IMR-90 (cell line): ENCODE data around the gene GYPB. TPM values are rescaled to one million over a fixed set of nuclear protein-coding genes. Genes with fewer than 3 reads are reported as not detected.
"Not testable (repeated sequence)": the region's sequence is repeated elsewhere in the genome, so short reads cannot be mapped to it uniquely, and the experiment has no call there.

Experiments
- ATAC-seq: fragments of 200-7000 bp; cut with Tn5 transposase; 2 replicates; pipeline ENCODE4 v1.9.1; 2020; ENCODE audit warnings: low read depth, mild to moderate bottlenecking, moderate library complexity
- BruUV-seq: library from RNA; stranded (reverse); fragments of 400-500 nt; replicated peaks from 2 replicates; lab custom pipeline; 2021; lab: Mats Ljungman, UMichigan
- CTCF ChIA-PET: fragments of 300-600 bp; formaldehyde crosslinking; extraction: SDS; loops from one replicate; lab custom pipeline; 2021; ENCODE audit warnings: antibody characterized with exemption; lab: Yijun Ruan, JAX
- POLR2A ChIA-PET: fragments of 300-600 bp; sonication (Branson Sonifier 250); formaldehyde crosslinking; loops from one replicate; lab custom pipeline; 2022; ENCODE audit warnings: antibody characterized with exemption; ENCODE audit not compliant: unreplicated experiment; lab: Charles Lee
- DNase-seq: peaks from one replicate; pipeline ENCODE4 v3.0.0; 2013
- H2AFZ ChIP-seq: replicated peaks from 2 replicates; pipeline ENCODE3; 2013; ENCODE audit warnings: low read length, mild to moderate bottlenecking; ENCODE audit not compliant: poor library complexity
- H2AK5ac ChIP-seq: 2 replicates; pipeline ENCODE4 v1.6.1; 2013; ENCODE audit warnings: low read depth, low read length, inconsistent platforms
- H2AK9ac ChIP-seq: replicated peaks from 2 replicates; pipeline ENCODE3; 2013; ENCODE audit warnings: mild to moderate bottlenecking, low read depth, low read length, moderate library complexity; ENCODE audit not compliant: poor library complexity
- H2BK120ac ChIP-seq: 2 replicates; pipeline ENCODE4 v1.6.1; 2013; ENCODE audit warnings: low read depth, low read length, inconsistent platforms
- H2BK15ac ChIP-seq: 3 replicates; pipeline ENCODE4 v1.6.1; 2013; ENCODE audit warnings: low read depth, low read length, inconsistent platforms
- H2BK20ac ChIP-seq: 2 replicates; pipeline ENCODE4 v1.6.1; 2013; ENCODE audit warnings: low read depth, mild to moderate bottlenecking, inconsistent platforms, low read length, moderate library complexity
- H2BK5ac ChIP-seq: 2 replicates; pipeline ENCODE4 v1.6.1; 2013; ENCODE audit warnings: mild to moderate bottlenecking, low read depth, low read length, inconsistent platforms; ENCODE audit not compliant: poor library complexity, severe bottlenecking
- H3K14ac ChIP-seq: replicated peaks from 2 replicates; pipeline ENCODE4 v1.6.1; 2013; ENCODE audit warnings: low read depth, low read length, inconsistent platforms
- H3K18ac ChIP-seq: 2 replicates; pipeline ENCODE4 v1.6.1; 2013; ENCODE audit warnings: low read depth, low read length, control low read depth
- H3K23ac ChIP-seq: 2 replicates; pipeline ENCODE4 v1.6.1; 2013; ENCODE audit warnings: low read depth, low read length, inconsistent platforms
- H3K27ac ChIP-seq: 2 replicates; pipeline ENCODE4 v1.5.1; 2013; ENCODE audit warnings: mild to moderate bottlenecking, control low read depth, low read length; ENCODE audit not compliant: insufficient read depth
- H3K27me3 ChIP-seq: 2 replicates; pipeline ENCODE4 v1.6.1; 2013; ENCODE audit warnings: low read length; ENCODE audit not compliant: control insufficient read depth, insufficient read depth
- H3K36me3 ChIP-seq: 2 replicates; pipeline ENCODE4 v1.6.1; 2013; ENCODE audit warnings: low read length, mixed read lengths; ENCODE audit not compliant: control insufficient read depth, insufficient read depth
- H3K4ac ChIP-seq: 2 replicates; pipeline ENCODE4 v1.6.1; 2013; ENCODE audit warnings: low read depth, low read length, inconsistent platforms
- H3K4me1 ChIP-seq: 2 replicates; pipeline ENCODE4 v1.6.1; 2013; ENCODE audit warnings: low read length, mixed read lengths; ENCODE audit not compliant: control insufficient read depth, insufficient read depth
- H3K4me2 ChIP-seq: 2 replicates; pipeline ENCODE4 v1.6.1; 2013; ENCODE audit warnings: low read depth, mild to moderate bottlenecking, control low read depth, low read length, moderate library complexity
- H3K4me3 ChIP-seq: 2 replicates; pipeline ENCODE4 v1.5.1; 2013; ENCODE audit warnings: low read depth, mild to moderate bottlenecking, control low read depth, low read length, moderate library complexity; ENCODE audit not compliant: insufficient read depth
- H3K56ac ChIP-seq: 2 replicates; pipeline ENCODE4 v1.6.1; 2013; ENCODE audit warnings: low read length, inconsistent platforms; ENCODE audit not compliant: insufficient read depth; ENCODE audit errors: extremely low read depth
- H3K79me1 ChIP-seq, 2 experiments: 2 replicates each; pipeline ENCODE4 v1.6.1; 2013; ENCODE audit warnings: low read length in 2 of 2, inconsistent platforms in 1 of 2, low read depth in 1 of 2
- H3K9ac ChIP-seq: 2 replicates; pipeline ENCODE4 v1.6.1; 2013; ENCODE audit warnings: low read depth, low read length, control low read depth
- H3K9me1 ChIP-seq: 2 replicates; pipeline ENCODE4 v1.6.1; 2013; ENCODE audit warnings: low read length, inconsistent platforms; ENCODE audit not compliant: insufficient read depth
- H3K9me3 ChIP-seq: 2 replicates; pipeline ENCODE4 v1.6.1; 2013; ENCODE audit warnings: low read length; ENCODE audit not compliant: control insufficient read depth, insufficient read depth
- H4K20me1 ChIP-seq: 2 replicates; pipeline ENCODE4 v1.6.1; 2013; ENCODE audit warnings: low read length, inconsistent platforms; ENCODE audit not compliant: insufficient read depth
- H4K5ac ChIP-seq: 2 replicates; pipeline ENCODE4 v1.6.1; 2013; ENCODE audit warnings: mild to moderate bottlenecking, low read depth, low read length, control low read depth
- H4K8ac ChIP-seq, 2 experiments: 2 replicates each; pipeline ENCODE4 v1.6.1; 2013; ENCODE audit warnings: low read depth in 2 of 2, low read length in 2 of 2, control low read depth in 1 of 2, inconsistent platforms in 1 of 2
- H4K91ac ChIP-seq: 2 replicates; pipeline ENCODE4 v1.6.1; 2013; ENCODE audit warnings: low read depth, low read length, inconsistent platforms; ENCODE audit not compliant: insufficient read depth
- WGBS, 2 experiments: methylation state at CpG; one replicate each; pipeline versions ENCODE4 v1.1.5 to v1.1.7; 2013; ENCODE audit warnings: missing lambda C conversion rate in 2 of 2; ENCODE audit not compliant: insufficient read length in 1 of 2; ENCODE audit errors: extremely low coverage in 2 of 2; 5-methylcytosine and 5-hydroxymethylcytosine counted together
- dilution Hi-C: fragments of 300-500 bp; cut with HindIII; formaldehyde crosslinking; loops from one replicate; pipeline ENCODE4 v1.14.3; 2018; ENCODE audit warnings: low sequenced_read_pairs; ENCODE audit not compliant: unreplicated experiment
- in situ Hi-C: fragments of 300-500 bp; cut with MboI; formaldehyde crosslinking; loops from 3 replicates; pipeline ENCODE4 v1.14.3; 2019; ENCODE audit warnings: low sequenced_read_pairs, inconsistent platforms, mixed read lengths
- intact Hi-C: fragments of 100-400 bp; cut with micrococcal nuclease; formaldehyde crosslinking; loops from 2 replicates; pipeline ENCODE4 v1.10.0; 2022
- polyA plus RNA-seq, 3 experiments: library from polyadenylated mRNA; depleted of rRNA; stranded (reverse); fragments of >200 nt; gene quantifications; 2 replicates each; pipeline ENCODE4 v1.2.3, GENCODE V29; 2012; ENCODE audit warnings: low replicate concordance in 1 of 3
- total RNA-seq: library from RNA; depleted of rRNA; stranded (reverse); fragments of >200 nt; gene quantifications from 2 replicates; pipeline ENCODE4 v1.2.3, GENCODE V29; 2012

Gene GYPB
- total and polyA plus RNA-seq, 2 of the 4 experiments (the other 2 are of a cell fraction) = not detected

DNA sequence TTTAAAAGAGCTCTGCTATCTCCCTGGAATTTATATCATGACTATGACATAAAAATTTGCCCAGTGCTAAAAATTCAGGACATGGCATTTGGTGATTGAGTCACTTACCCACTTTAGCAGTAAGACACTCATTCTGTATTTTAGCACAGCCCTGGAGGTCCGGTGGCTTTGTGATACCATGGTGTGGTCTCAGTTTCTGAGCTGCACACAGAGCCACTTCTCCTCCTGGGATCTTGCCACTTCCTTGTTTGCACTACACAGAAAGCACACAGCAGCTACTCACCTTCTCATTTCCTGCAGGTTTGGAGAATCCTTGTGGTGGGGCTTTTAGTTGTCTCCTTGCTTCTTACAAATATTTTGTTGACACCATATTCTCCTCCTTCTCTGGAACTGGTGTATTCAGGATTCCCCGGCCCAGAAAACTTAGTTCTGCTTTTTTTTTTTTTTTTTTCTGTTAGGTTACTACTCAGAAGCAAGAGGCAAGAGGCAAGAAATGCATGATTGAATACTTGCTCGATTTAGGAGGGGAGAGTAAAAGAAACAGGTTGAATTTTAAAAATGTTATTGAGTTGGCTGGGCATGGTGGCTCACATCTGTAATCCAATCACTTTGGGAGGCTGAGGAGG is 41.2 kb upstream of the GYPB start:
- CTCF ChIA-PET, H3K4me2 ChIP-seq, H3K9me3 ChIP-seq, H2AK9ac ChIP-seq, H2BK20ac ChIP-seq, H3K79me1 ChIP-seq, DNase-seq, H3K36me3 ChIP-seq, ATAC-seq, intact Hi-C loops, H4K20me1 ChIP-seq, H2AK5ac ChIP-seq, H3K9me1 ChIP-seq, H2BK120ac ChIP-seq, H2AFZ ChIP-seq, H4K91ac ChIP-seq, H3K23ac ChIP-seq, H3K4ac ChIP-seq, in situ Hi-C loops, H3K9ac ChIP-seq, BruUV-seq, H3K4me1 ChIP-seq, dilution Hi-C loops, H3K14ac ChIP-seq, H3K27me3 ChIP-seq, POLR2A ChIA-PET, H2BK5ac ChIP-seq, H3K56ac ChIP-seq, H3K4me3 ChIP-seq, H3K18ac ChIP-seq, H4K8ac ChIP-seq, H3K27ac ChIP-seq, H2BK15ac ChIP-seq, H4K5ac ChIP-seq: not testable (repeated sequence)
- 20% methylated on average over 1 of the region's 3 CpGs; no CpG with 5 or more reads in 1 of the 2 experiments for WGBS, 2 experiments
